GM08714 (cell line): Measurements from ENCODE around the gene GNE.
"Not testable (repeated sequence)": the region's sequence is repeated elsewhere in the genome, so short reads cannot be mapped to it uniquely, and the experiment has no call there.

Experiments used
- H3K4me3 ChIP-seq: fragments of 200-500 bp; sonication (Bioruptor generic); 2 replicates; pipeline ENCODE4 v1.5.1; 2014; ENCODE audit warnings: mild to moderate bottlenecking, low read length, inconsistent platforms
- ZNF274 ChIP-seq: IDR thresholded peaks from 2 replicates; pipeline ENCODE4 v1.6.1; 2012; ENCODE audit warnings: mild to moderate bottlenecking, low read depth, low read length

GNE gene

GRCh38 chr9:36258208-36258995 is at the start of gene GNE:
GNE (minus strand) TSS chr9:36258448; CDS start chr9:36249355, 9,093 bp downstream.
- TF ChIP-seq ZNF274: no peak
- H3K4me3 ChIP-seq: peak within 1 kb of the TSS; percentile 71

- no peak overlapping the region for H3K4me3 ChIP-seq
- no peak for TF ChIP-seq ZNF274
Observed at GRCh38 chr9:36306471-36307306, 48.4 kb upstream of the GNE start.

GRCh38 chr9:36304366-36304765 is 46.1 kb upstream of the GNE start:
- H3K4me3 ChIP-seq: not testable (repeated sequence)

- TF ChIP-seq ZNF274: no peak
Observed at GRCh38 chr9:36301227-36301626, 43.0 kb upstream of the GNE start.

GRCh38 chr9:36298566-36298965 is 40.3 kb upstream of the GNE start:
- no peak overlapping the region for H3K4me3 ChIP-seq
- no peak for TF ChIP-seq ZNF274

More at GRCh38 chr9:36301227-36301626, 43.0 kb upstream of the GNE start:
- H3K4me3 ChIP-seq: no peak overlapping the region

GRCh38 chr9:36297798-36298197 is 39.5 kb upstream of the GNE start:
- H3K4me3 ChIP-seq: no peak overlapping the region
- TF ChIP-seq ZNF274: no peak

- not testable (repeated sequence) for H3K4me3 ChIP-seq
Observed at GRCh38 chr9:36294996-36295395, 36.7 kb upstream of the GNE start.

GRCh38 chr9:36293918-36294317 is 35.7 kb upstream of the GNE start:
- H3K4me3 ChIP-seq: no peak overlapping the region
- no peak for TF ChIP-seq ZNF274

GRCh38 chr9:36293171-36293570 is 34.9 kb upstream of the GNE start:
- no peak for TF ChIP-seq ZNF274
- no peak overlapping the region for H3K4me3 ChIP-seq

GRCh38 chr9:36292641-36293040 is 34.4 kb upstream of the GNE start:
- no peak overlapping the region for H3K4me3 ChIP-seq
- TF ChIP-seq ZNF274: no peak

- no peak for TF ChIP-seq ZNF274
- H3K4me3 ChIP-seq: no peak overlapping the region
Observed at GRCh38 chr9:36290996-36291395, 32.7 kb upstream of the GNE start.

- H3K4me3 ChIP-seq: no peak overlapping the region
- no peak for TF ChIP-seq ZNF274
Observed at GRCh38 chr9:36289836-36290435, 31.7 kb upstream of the GNE start.

- H3K4me3 ChIP-seq: no peak overlapping the region
- TF ChIP-seq ZNF274: no peak
Observed at GRCh38 chr9:36288070-36288469, 29.8 kb upstream of the GNE start.

GRCh38 chr9:36286388-36286787 is 28.1 kb upstream of the GNE start:
- H3K4me3 ChIP-seq: no peak overlapping the region
- no peak for TF ChIP-seq ZNF274

GRCh38 chr9:36284226-36284625 is 26.0 kb upstream of the GNE start:
- TF ChIP-seq ZNF274: no peak
- H3K4me3 ChIP-seq: no peak overlapping the region

GRCh38 chr9:36282275-36282674 is 24.0 kb upstream of the GNE start:
- TF ChIP-seq ZNF274: no peak
- no peak overlapping the region for H3K4me3 ChIP-seq
